Adipose tissue (tissue), 3 donors: ENCODE data around the gene HTT-AS. TPM values are rescaled to one million over a fixed set of nuclear protein-coding genes. Genes with fewer than 3 reads are reported as not detected.

Experiments used
- H3K27ac ChIP-seq: one replicate; pipeline ENCODE4 v1.5.1; 2013; ENCODE audit warnings: low read depth, low read length
- WGBS, 3 donors: extraction: QIAGEN DNeasy Blood & Tissue Kit; methylation state at CpG; one replicate each; pipeline ENCODE4 v1.1.7; 2013; 5-methylcytosine and 5-hydroxymethylcytosine counted together
- polyA plus RNA-seq, 3 donors: library from polyadenylated mRNA; stranded (reverse); fragments of 200-250 nt; gene quantifications; one replicate each; pipeline ENCODE4 v1.2.3, GENCODE V29; 2013
- donor health status: healthy with polysubstance abuse.
- donor health status: Bipolar disorder and iron deficiency.
- donor health status: healthy.

The HTT-AS gene
- polyA plus RNA-seq, 3 donors, result not detected

DNA sequence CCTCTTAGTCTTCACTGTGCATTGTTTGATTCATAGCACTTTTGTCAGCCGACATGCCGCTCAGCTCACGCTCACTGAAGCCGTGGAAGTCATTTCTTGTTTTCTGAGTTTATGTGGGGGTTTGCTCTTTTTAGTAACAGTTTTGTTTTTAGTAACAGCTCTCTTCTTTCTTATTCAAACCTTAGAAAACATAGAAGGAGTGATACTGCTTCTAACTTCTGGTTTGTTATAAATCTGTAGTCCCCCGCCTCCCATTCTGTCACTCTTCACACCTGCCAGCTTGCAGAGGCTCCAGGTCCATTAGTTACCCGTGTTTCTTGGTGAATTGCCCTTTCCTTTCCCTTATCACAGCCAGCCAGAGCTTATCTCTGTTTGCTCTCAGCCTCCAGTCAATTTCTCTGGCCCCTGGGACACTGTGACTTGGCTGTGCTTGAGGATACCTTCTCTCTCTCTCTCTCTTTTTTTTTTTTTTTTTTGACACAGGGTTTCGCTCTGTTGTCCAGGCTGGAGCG, 60.4 kb downstream of the HTT-AS start:
- WGBS, 3 donors, result 37 to 84% (median 80%) methylated on average over 8 of the region's 8 CpGs
- no peak overlapping the region for H3K27ac ChIP-seq

Other genes with a start within 250 kb of the HTT-AS start
- 100 to 1,000 TPM in 2 of 3 donors, 10 to 100 TPM in 1; 66.5 to 270 (median 154) TPM for gene ADD1, start 230.7 kb downstream of the HTT-AS start, polyA plus RNA-seq
- 10 to 100 TPM; 19.2 to 22.6 (median 19.9) TPM for gene NOP14, start 111.1 kb downstream of the HTT-AS start, polyA plus RNA-seq
- 1 to 10 TPM; 3.4 to 5.4 (median 3.4) TPM for gene GRK4, start 111.0 kb downstream of the HTT-AS start, polyA plus RNA-seq
- gene HTT, start 143 bp upstream of the HTT-AS start, polyA plus RNA-seq, result 10 to 100 TPM; 10.2 to 19.0 (median 12.2) TPM
- gene MSANTD1, start 174.6 kb upstream of the HTT-AS start, polyA plus RNA-seq, result under 1 TPM in 2 of 3 donors, not detected in 1; 0.22 to 0.36 TPM
- 10 to 100 TPM in 2 of 3 donors, 1 to 10 TPM in 1; 6.9 to 16.6 (median 16.3) TPM for gene RGS12, start 218.5 kb upstream of the HTT-AS start, polyA plus RNA-seq